Epithelial cell of proximal tubule (primary cell): Measurements from ENCODE around the gene MIOX. TPM values are rescaled to one million over a fixed set of nuclear protein-coding genes. Genes with fewer than 3 reads are reported as not detected.

Experiments used
- DNase-seq: peaks from one replicate; pipeline ENCODE4 v3.0.0-alpha.2; 2011; ENCODE audit warnings: low read depth
- H3K4me3 ChIP-seq: 2 replicates; pipeline ENCODE4 v1.5.1; 2011; ENCODE audit warnings: low read depth, mild to moderate bottlenecking, low read length
- total RNA-seq: library from RNA; depleted of rRNA; stranded (reverse); fragments of >200 nt; gene quantifications from 2 replicates; pipeline ENCODE4 v1.2.3, GENCODE V29; 2015
- TF ChIP-seq, protein P1 (sequence below): conservative IDR thresholded peaks from 2 replicates; pipeline ENCODE4 v1.5.1; 2012; ENCODE audit warnings: low read depth, mild to moderate bottlenecking, low read length

MIOX gene
- total RNA-seq, 1 donor from 2014 or later = not detected

DNA sequence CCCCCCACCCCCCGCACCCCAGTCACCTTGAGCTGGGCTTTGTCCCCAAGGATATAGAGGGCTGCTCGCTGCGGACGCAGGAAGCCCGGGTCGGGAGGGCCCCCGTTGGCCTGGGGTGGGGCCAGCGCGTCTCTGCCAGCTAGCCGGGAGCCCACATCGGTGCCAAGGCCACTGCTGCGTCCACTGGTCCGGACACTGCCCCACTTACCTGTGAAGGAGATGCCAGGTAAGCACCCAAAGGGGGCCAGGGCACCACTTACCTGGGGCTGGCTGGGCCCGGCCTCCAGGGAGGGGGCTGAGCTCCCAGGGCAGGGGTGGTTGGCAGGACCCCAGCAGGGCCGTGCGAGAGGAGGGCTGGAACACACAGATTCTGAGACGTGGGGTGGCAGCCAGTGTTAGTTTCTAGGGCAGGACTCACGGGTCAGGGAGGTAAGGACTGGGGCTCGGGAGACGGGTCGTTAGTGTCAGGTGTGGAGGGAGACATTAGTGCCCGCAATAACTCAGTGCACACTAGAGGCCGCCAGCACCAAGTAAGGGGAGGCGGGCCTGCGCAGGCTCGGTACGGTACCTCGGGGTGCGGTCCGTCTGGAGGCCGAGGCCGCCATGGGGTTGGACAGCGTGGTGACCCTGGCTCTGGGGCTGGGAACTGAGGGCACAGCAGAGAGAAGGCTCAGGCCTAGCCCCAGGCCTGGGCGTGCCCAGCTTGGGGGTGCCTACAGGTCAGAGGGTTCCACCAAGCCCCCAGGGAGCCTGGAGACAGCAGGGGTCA, 30.0 kb upstream of the MIOX start:
- no peak for DNase-seq
- TF ChIP-seq, protein P1, sequence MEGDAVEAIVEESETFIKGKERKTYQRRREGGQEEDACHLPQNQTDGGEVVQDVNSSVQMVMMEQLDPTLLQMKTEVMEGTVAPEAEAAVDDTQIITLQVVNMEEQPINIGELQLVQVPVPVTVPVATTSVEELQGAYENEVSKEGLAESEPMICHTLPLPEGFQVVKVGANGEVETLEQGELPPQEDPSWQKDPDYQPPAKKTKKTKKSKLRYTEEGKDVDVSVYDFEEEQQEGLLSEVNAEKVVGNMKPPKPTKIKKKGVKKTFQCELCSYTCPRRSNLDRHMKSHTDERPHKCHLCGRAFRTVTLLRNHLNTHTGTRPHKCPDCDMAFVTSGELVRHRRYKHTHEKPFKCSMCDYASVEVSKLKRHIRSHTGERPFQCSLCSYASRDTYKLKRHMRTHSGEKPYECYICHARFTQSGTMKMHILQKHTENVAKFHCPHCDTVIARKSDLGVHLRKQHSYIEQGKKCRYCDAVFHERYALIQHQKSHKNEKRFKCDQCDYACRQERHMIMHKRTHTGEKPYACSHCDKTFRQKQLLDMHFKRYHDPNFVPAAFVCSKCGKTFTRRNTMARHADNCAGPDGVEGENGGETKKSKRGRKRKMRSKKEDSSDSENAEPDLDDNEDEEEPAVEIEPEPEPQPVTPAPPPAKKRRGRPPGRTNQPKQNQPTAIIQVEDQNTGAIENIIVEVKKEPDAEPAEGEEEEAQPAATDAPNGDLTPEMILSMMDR = peak; percentile 32
- H3K4me3 ChIP-seq = no peak overlapping the region

DNA sequence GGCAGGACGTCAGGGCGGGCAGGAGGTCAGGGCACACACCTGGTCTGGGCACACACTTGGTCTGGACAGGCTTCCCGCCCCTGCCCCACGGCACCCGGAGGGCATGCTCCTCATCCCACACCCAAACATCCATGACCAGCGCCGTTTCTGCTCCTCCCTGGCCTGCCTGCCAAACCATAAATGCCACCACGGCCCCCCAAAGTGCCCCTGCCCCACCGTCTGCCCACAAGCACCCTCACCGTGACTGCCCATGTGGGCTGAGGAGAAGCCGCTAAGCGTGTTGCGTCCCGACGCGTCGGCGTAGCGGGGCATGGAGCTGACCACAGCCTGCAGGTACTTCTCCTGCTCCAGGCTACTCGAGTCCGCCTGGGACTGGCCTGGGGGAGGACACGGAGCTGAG, 27.6 kb upstream of the MIOX start:
- TF ChIP-seq, protein P1 = no peak
- no peak overlapping the region for H3K4me3 ChIP-seq
- no peak for DNase-seq

DNA sequence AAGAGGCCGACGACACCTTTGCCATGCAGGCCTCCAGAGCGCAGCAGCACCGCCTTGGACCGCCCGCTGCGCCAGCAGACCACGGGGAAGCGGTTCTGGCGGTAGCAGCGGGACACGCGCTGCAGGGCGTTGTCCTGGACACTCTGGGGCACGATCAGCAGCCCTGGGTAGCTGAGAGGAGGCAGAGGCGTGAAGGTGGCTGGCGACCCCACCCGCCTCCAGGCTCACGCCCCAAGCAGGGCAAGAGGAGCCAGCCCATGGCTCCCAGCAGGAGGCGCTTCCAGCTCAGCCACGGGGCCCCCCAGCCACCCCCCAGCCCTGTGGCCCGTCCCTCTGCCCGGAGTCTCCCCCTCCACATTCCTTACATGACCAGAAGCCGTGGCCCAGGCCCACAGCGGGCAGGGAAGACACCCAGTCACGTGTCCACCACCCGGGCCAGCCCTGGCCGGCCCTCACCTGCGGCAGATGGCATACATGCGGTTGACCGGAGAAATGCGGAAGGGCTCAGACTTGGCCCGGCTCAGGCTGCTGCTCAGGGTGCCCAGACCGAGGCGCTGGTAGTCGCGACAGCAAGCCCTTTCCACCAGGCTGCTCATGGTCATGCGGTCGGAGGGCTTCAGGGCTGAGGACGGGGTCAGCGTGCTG, 27.0 kb upstream of the MIOX start:
- DNase-seq = no peak
- TF ChIP-seq, protein P1 = no peak

DNA sequence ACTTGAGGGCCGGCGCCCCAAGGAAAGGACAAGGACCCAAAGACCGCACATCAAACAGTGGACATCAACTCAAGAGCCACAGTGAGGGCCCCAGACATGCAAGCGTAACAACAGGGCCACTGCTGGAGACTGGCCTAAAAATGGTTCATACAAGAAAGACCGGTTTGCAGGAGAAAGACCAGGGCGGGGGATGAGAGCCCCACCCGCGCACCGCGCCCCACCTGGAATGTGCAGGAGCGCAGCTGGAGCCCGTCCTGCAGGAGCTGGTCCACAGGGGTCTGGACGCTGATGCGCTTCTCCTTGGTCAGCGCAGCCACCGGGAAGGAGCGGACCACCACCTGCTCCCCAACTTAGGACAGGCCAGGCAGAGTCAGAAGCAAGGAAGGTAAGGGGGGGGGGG, 25.7 kb upstream of the MIOX start:
- no peak for DNase-seq

More for the DNA sequence above, 27.0 kb upstream of the MIOX start:
- H3K4me3 ChIP-seq = no peak overlapping the region

DNA sequence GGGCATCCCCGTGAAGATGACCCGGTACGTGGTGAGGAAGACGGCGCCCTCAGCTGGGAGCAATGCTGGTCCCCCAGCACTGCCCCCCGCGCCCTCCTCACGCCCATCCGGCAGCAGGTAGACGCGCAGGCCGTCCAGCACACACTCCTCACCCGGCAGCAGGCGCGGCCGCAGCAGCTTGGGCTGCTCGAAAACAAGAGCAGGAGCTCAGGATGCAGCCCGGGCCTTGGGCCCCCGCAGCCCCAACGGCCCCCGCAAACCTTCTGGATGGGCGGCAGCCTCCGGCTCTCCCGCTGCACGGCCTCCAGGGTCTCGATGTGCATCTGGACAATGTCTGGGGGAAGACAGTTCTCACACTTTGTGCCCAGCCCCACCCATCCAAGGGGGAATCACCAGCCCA, 25.1 kb upstream of the MIOX start:
- H3K4me3 ChIP-seq = no peak overlapping the region
- TF ChIP-seq, protein P1 = no peak
- DNase-seq = no peak

More for the DNA sequence above, 25.7 kb upstream of the MIOX start:
- H3K4me3 ChIP-seq = no peak overlapping the region
- TF ChIP-seq, protein P1 = no peak

DNA sequence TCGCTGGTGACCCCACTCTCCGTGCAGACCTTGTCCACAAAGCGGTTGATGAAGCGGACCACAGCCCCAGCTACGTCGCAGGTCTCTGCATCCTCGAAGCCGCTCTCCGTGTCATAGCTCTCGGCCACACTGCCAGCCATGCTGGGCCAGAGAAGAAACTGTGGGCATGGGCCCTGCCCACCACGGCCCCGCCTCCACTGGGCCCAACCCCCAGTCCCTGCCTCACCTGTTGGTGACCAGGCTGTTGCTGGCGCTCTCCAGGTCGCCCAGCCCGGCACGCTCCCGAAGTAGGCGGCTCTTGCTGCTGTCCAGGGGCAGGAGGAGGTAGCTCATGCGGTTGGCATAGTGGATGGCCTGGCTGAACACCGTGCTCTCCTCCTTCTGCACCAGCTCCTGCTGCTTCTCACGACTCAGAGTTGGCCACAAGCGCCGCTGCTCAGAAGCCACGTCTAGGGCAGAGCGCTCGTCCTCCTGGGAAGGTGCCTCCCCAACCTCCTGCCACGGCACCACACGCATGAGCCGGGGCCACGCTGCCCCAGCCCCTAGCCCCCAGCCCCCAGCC, 24.6 kb upstream of the MIOX start:
- no peak overlapping the region for H3K4me3 ChIP-seq
- TF ChIP-seq, protein P1 = no peak
- no peak for DNase-seq
